Uterus (tissue), 2 donors: ENCODE data around the gene NCBP3.

Source experiments
- CTCF ChIP-seq, 4 experiments: fragments of 200-600 bp in 2 of 4; fragments of 450-650 bp in 2 of 4; sonication (generic) in 2 of 4; IDR thresholded peaks; one replicate each; pipeline ENCODE4 v1.5.1; 2016 to 2019; ENCODE audit warnings: antibody characterized with exemption in 4 of 4, mild to moderate bottlenecking in 2 of 4, moderate library complexity in 1 of 4
- POLR2A ChIP-seq, 2 donors: fragments of 450-650 bp; IDR thresholded peaks; one replicate each; pipeline ENCODE4 v1.6.1; 2016; ENCODE audit warnings: antibody characterized with exemption in 2 of 2, mild to moderate bottlenecking in 1 of 2, moderate library complexity in 1 of 2

GRCh38 chr17:3804503-3804931 lies 41.5 kb downstream of the NCBP3 start:
- TF ChIP-seq CTCF (IDR thresholded peaks at IDR 0.05), result no peak
- no peak for TF ChIP-seq POLR2A (IDR thresholded peaks at IDR 0.05)
